RWPE2 (cell line): ENCODE measurements around the gene PPL.

ENCODE experiments used
- ATAC-seq: fragments of 200-7000 bp; cut with Tn5 transposase; 3 replicates; pipeline ENCODE4 v1.9.1; 2021; ENCODE audit warnings: low read depth
- DNase-seq: peaks from one replicate; pipeline ENCODE4 v3.0.0-alpha.2; 2020; ENCODE audit warnings: low spot score
- H3K27ac ChIP-seq: fragments of 450-650 bp; 2 replicates; pipeline ENCODE4 v1.5.1; 2017; ENCODE audit warnings: mild to moderate bottlenecking; ENCODE audit not compliant: poor library complexity, severe bottlenecking
- H3K27me3 ChIP-seq: fragments of 250-450 bp; sonication (Bioruptor Pico); 2 replicates; pipeline ENCODE4 v1.5.1; 2021; ENCODE audit warnings: mild to moderate bottlenecking, moderate library complexity; ENCODE audit not compliant: insufficient read depth, poor library complexity, severe bottlenecking
- H3K36me3 ChIP-seq: fragments of 250-450 bp; sonication (Bioruptor Pico); 2 replicates; pipeline ENCODE4 v1.5.1; 2020; ENCODE audit warnings: low read depth, mild to moderate bottlenecking, moderate library complexity
- H3K4me1 ChIP-seq: fragments of 250-450 bp; sonication (Bioruptor Pico); 2 replicates; pipeline ENCODE4 v1.5.1; 2021; ENCODE audit warnings: mild to moderate bottlenecking, moderate library complexity; ENCODE audit not compliant: insufficient read depth, poor library complexity, severe bottlenecking
- H3K4me3 ChIP-seq: fragments of 250-450 bp; sonication (Bioruptor Pico); 2 replicates; pipeline ENCODE4 v1.5.1; 2021; ENCODE audit warnings: mild to moderate bottlenecking, moderate library complexity; ENCODE audit not compliant: severe bottlenecking
- H3K9me3 ChIP-seq: fragments of 250-450 bp; sonication (Bioruptor Pico); 2 replicates; pipeline ENCODE4 v1.5.1; 2021; ENCODE audit warnings: mild to moderate bottlenecking, moderate library complexity; ENCODE audit not compliant: severe bottlenecking
- TF ChIP-seq, protein P1 (sequence below): fragments of 450-650 bp; IDR thresholded peaks from one replicate; pipeline ENCODE4 v1.5.1; 2017; ENCODE audit warnings: mild to moderate bottlenecking, moderate library complexity; ENCODE audit not compliant: poor library complexity, severe bottlenecking

Gene PPL

DNA sequence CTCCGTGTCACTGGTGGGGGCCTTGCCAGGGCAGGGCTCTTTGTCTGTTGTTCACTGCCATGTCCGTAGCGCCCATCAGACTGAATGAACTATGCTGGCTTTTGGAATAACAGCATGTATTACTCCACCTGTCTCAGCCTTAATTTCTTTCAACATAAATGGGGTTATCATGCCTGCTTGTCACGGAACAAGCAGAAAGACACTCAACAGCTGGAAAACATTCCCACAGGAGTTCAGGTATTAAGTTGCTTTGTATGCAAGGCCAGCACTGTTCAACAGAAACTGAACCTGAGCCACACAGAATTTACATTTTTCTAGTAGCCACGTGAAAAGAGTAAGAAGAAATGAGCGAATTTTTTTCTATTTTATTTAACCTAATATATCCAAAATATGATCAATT is 13.1 kb downstream of the PPL start:
- TF ChIP-seq, protein P1, sequence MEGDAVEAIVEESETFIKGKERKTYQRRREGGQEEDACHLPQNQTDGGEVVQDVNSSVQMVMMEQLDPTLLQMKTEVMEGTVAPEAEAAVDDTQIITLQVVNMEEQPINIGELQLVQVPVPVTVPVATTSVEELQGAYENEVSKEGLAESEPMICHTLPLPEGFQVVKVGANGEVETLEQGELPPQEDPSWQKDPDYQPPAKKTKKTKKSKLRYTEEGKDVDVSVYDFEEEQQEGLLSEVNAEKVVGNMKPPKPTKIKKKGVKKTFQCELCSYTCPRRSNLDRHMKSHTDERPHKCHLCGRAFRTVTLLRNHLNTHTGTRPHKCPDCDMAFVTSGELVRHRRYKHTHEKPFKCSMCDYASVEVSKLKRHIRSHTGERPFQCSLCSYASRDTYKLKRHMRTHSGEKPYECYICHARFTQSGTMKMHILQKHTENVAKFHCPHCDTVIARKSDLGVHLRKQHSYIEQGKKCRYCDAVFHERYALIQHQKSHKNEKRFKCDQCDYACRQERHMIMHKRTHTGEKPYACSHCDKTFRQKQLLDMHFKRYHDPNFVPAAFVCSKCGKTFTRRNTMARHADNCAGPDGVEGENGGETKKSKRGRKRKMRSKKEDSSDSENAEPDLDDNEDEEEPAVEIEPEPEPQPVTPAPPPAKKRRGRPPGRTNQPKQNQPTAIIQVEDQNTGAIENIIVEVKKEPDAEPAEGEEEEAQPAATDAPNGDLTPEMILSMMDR: no peak
- Histone ChIP-seq H3K4me3 (no peak overlapping the region), H3K4me1 (peaks cover 51% of the 10 kb centered on the region), H3K27ac (peak overlapping the region; percentile 89), H3K9me3 (peaks cover 13% of the 10 kb centered on the region), H3K27me3 (no peaks in the 10 kb centered on the region), H3K36me3 (peaks cover 52% of the 10 kb centered on the region)
- ATAC-seq (no peak), DNase-seq (no peak)

- ATAC-seq (peak; percentile 19), DNase-seq (no peak)
- Histone ChIP-seq H3K27ac (peak overlapping the region; percentile 89), H3K4me1 (peaks cover 60% of the 10 kb centered on the region), H3K4me3 (no peak overlapping the region), H3K9me3 (peaks cover 10% of the 10 kb centered on the region), H3K27me3 (no peaks in the 10 kb centered on the region), H3K36me3 (peaks cover 42% of the 10 kb centered on the region)
- TF ChIP-seq, protein P1: no peak
These were observed 14.1 kb downstream of the PPL start for GRCh38 chr16:4922721-4923342.

GRCh38 chr16:4920826-4921225 is 16.1 kb downstream of the PPL start:
- TF ChIP-seq, protein P1: no peak

DNA sequence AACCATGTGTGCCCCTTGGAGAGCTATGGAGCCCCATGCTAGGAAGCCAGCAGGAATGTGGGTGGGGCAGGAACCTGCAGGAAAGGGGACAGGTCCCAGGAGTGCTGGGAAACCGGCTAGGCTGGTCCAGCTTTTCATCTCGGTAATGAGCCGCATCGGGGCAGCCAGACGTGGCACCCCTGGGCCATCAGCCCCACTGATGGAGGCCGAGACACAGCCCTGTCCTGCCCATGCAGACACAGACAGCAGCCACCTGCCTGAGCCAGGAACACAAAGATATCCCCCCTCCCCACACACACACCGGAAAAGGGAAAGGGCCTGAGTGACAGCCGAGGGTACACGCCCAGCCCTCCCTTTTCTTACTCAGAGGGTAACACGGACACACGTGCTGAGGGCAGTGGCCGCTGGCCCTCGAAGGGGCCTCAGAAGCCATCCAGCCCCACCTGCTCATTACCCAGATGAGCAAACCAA is 18.1 kb downstream of the PPL start:
- no peaks in the 10 kb centered on the region for H3K9me3 ChIP-seq
- TF ChIP-seq, protein P1: no peak
- H3K36me3 ChIP-seq: peaks cover 41% of the 10 kb centered on the region
- ATAC-seq: peak; percentile 35
- peaks cover 48% of the 10 kb centered on the region for H3K4me1 ChIP-seq
- no peak for DNase-seq
- peak overlapping the region; percentile 89 for H3K27ac ChIP-seq
- H3K27me3 ChIP-seq: no peaks in the 10 kb centered on the region
- no peak overlapping the region for H3K4me3 ChIP-seq

More at GRCh38 chr16:4920826-4921225, 16.1 kb downstream of the PPL start:
- no peak for ATAC-seq
- Histone ChIP-seq H3K27me3 (no peaks in the 10 kb centered on the region), H3K4me3 (no peak overlapping the region), H3K36me3 (peaks cover 34% of the 10 kb centered on the region), H3K9me3 (no peaks in the 10 kb centered on the region), H3K27ac (peak overlapping the region; percentile 89), H3K4me1 (peaks cover 66% of the 10 kb centered on the region)
- DNase-seq: no peak

GRCh38 chr16:4917117-4917516 is 19.8 kb downstream of the PPL start:
- Histone ChIP-seq H3K27me3 (no peaks in the 10 kb centered on the region), H3K4me3 (no peak overlapping the region), H3K27ac (peak overlapping the region; percentile 89), H3K4me1 (peaks cover 31% of the 10 kb centered on the region), H3K9me3 (no peaks in the 10 kb centered on the region), H3K36me3 (peaks cover 34% of the 10 kb centered on the region)
- DNase-seq: no peak
- TF ChIP-seq, protein P1: no peak
- no peak for ATAC-seq
